Endothelial cell of umbilical vein (primary cell): ENCODE results near the gene TEC.

Experiments
- POLR2A ChIP-seq: IDR thresholded peaks from 2 replicates; pipeline ENCODE4 v1.6.1; 2012; ENCODE audit warnings: low read depth, mild to moderate bottlenecking, control low read depth, low read length
- TF ChIP-seq, protein P1 (sequence below), 2 donors: IDR thresholded peaks; 1 replicate in 1 of 2; 2 replicates in 1 of 2; pipeline ENCODE4 v1.5.1; 2011; ENCODE audit warnings: low read length in 2 of 2, mild to moderate bottlenecking in 2 of 2, moderate library complexity in 2 of 2, control low read depth in 1 of 2, inconsistent platforms in 1 of 2, low read depth in 1 of 2; ENCODE audit not compliant: insufficient read depth in 1 of 2; ENCODE audit errors: extremely low read depth in 1 of 2

- TF ChIP-seq, protein P1, sequence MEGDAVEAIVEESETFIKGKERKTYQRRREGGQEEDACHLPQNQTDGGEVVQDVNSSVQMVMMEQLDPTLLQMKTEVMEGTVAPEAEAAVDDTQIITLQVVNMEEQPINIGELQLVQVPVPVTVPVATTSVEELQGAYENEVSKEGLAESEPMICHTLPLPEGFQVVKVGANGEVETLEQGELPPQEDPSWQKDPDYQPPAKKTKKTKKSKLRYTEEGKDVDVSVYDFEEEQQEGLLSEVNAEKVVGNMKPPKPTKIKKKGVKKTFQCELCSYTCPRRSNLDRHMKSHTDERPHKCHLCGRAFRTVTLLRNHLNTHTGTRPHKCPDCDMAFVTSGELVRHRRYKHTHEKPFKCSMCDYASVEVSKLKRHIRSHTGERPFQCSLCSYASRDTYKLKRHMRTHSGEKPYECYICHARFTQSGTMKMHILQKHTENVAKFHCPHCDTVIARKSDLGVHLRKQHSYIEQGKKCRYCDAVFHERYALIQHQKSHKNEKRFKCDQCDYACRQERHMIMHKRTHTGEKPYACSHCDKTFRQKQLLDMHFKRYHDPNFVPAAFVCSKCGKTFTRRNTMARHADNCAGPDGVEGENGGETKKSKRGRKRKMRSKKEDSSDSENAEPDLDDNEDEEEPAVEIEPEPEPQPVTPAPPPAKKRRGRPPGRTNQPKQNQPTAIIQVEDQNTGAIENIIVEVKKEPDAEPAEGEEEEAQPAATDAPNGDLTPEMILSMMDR (IDR thresholded peaks at IDR 0.05; ENCODE audit: extremely low read depth in 1 of 2, insufficient read depth in 1 of 2, low read depth in 1 of 2, low read length in 2 of 2) = no peak
- TF ChIP-seq POLR2A = no peak
Observed at GRCh38 chr4:48311896-48312295, 42.3 kb upstream of the TEC start.
